Superior temporal gyrus (tissue), 1 donor: ENCODE measurements around the gene MED27.

Experiments used
- DNase-seq: peaks from one replicate; pipeline ENCODE4 v3.0.0-alpha.2; 2016; ENCODE audit errors: extremely low spot score

Gene MED27

GRCh38 chr9:131876486-131876885 lies 203.2 kb downstream of the MED27 start:
- DNase-seq: no peak

DNA sequence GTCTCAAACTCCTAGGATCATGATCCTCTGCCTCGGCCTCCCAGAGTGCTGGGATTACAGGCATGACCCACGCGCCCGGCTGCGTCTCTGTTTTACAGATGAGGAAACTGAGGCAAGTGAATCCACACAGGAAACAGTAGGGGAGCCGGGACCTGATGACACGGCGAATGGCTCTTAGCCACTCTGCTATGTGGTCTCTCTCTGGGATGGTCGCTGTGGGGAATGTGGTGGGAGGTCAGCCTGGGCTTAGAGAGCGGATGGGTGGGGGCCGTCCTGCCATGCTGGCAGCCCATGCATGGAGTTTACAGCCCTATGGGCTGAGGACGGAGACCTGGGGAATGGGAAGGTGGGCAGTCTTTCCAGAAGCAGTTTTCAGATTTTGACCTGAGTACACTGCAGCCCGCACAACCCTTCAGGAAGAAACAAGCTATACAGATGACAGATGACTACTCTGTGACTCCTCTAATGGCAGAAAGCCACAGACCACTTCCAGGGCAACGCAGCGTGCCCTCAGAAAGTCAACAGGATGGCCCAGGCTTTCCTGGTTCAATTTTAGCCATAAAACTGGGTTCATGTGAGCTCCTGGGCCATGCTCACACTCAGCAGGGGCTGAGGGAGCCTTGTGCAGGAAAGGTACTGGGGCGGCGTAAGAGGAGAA lies 203.7 kb downstream of the MED27 start:
- DNase-seq: no peak

- DNase-seq: no peak
Observed at GRCh38 chr9:131874916-131875670, 204.6 kb downstream of the MED27 start.

DNA sequence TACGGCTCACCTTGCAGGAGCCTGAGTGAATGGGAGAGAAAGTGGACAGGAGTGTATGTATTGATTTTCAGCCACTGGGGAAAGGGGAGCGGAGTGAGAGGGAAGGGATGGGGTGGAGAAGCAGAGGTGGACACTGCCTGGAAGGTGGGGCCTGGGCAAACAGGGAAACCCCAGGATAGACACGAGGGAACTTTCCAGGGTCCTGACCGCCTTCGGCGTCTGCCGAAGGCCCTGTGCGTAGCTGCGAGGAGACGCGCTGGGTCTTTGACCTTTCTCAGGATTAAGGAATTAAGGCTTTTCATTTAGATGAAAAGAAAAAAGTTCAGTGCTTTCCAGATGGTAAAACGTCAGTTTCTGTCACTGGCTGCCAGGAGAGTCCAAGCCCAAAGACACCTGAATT lies 205.2 kb downstream of the MED27 start:
- DNase-seq: no peak

DNA sequence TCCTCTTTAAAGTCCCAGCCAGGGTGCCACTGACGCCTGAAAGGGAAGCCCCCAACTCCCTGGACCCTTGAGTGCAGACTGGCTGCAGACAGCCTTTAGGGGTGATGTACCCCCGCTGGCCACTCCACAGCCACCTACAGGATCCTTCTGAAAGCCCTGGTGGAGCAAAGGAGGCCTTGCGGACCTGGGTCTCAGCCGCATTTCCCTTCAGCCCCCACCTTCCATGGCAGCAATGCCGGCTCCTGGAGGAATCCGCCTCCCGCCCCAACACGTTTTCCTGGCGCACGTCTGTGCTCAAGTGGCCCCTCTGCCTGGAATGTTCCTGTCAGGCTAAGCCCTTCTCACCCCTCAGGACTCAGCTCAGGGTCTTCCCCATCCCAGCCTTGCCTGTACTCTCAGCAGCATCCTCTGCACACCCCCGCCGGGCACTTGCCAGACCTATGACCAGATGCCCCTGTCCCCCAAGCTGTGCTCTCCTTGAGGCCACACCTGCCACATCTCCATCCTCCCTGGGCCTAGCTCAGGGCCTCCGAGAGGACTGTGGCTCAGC lies 205.7 kb downstream of the MED27 start:
- DNase-seq: no peak

DNA sequence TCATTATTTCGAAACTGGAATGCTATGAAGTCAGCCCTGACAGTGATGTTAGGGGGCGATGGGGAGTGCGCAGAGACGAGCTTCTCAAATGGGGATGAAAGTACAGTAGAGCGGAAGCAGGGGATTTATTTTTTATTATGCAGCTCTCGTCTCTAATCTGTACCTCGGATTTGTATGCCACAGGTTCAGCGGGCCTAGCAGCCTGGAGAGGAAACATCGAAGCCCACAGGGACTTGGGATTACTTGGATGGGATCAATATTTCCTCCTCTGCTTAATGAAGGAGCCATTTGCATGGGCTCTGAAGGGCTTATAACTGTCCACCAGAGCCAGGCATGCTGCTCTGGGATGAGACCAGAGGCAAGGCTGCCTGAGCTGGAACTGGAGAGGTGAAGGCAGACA lies 206.3 kb downstream of the MED27 start:
- DNase-seq: no peak

DNA sequence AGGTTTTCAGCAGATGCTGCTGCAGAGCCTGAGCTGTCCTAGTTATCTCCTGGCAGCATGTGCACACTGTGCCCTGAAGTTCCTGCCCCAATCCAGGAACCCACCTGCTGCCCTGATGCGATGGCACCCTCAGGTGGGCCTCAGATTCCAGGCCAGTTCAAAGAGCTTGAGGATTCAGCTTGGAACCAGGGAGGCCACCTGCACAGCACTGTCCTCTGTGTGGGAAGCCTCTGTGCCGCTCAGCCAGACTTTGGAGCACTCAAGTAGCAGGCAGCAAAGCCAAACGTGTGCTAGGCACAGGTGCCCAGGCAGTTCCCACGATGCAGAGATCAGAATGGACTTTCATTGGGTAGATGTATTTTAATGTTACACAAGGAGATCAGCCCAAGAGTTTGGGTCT lies 207.0 kb downstream of the MED27 start:
- no peak for DNase-seq

- no peak for DNase-seq
Observed at GRCh38 chr9:131872006-131872405, 207.7 kb downstream of the MED27 start.

DNA sequence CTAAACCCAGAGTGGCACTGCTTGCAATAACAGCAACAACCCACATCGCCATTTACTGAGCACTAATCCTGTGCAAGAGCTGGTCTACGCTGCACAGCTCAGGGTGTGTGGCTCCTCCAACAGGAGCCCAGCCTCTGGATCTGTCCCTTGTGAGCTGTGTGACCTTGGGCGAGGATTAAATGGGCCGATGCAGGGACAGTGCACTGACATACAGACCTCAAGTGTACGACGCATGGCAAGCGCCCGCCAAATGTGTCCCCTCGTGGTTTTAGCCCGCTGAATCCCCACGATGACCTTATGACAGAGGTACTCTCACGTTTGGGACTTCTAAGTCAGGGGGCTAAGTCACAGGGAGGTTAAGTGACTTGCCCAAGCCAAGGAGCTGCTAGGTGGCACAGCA lies 209.5 kb downstream of the MED27 start:
- DNase-seq: no peak

- DNase-seq: no peak
Observed at GRCh38 chr9:131869348-131869747, 210.3 kb downstream of the MED27 start.

- no peak for DNase-seq
Observed at GRCh38 chr9:131868766-131869165, 210.9 kb downstream of the MED27 start.

DNA sequence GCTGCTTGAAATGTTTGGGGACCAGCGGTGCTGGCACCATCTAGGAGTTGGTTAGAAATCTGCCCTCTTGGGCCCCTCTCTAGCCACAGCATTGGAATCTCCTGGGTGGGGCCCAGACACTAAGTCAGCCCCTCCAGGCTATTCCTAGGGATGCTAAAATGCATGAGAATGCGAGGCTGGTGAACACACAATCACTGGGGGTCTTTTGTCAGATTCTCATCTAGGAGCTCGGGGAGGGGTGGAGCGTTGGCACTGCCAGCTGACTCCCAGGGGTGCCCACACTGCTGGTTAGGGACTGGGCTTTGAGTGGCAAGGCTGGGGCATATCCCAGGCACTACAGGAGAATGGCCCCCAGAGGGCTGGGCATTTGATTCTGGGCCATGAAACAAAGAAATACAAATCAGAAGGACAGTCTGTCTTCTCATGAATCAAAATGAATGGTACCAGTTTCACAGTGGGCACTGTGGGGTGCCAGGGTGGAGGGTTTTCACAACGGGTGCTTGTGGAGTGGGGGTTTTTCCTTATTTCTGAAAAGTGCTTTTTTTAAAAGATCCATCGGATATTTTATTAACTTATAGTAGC lies 212.0 kb downstream of the MED27 start:
- DNase-seq: no peak

GRCh38 chr9:131865446-131866195 lies 214.0 kb downstream of the MED27 start:
- no peak for DNase-seq

- no peak for DNase-seq
Observed at GRCh38 chr9:131864531-131864930, 215.1 kb downstream of the MED27 start.

- DNase-seq: no peak
Observed at GRCh38 chr9:131863306-131863896, 216.3 kb downstream of the MED27 start.

DNA sequence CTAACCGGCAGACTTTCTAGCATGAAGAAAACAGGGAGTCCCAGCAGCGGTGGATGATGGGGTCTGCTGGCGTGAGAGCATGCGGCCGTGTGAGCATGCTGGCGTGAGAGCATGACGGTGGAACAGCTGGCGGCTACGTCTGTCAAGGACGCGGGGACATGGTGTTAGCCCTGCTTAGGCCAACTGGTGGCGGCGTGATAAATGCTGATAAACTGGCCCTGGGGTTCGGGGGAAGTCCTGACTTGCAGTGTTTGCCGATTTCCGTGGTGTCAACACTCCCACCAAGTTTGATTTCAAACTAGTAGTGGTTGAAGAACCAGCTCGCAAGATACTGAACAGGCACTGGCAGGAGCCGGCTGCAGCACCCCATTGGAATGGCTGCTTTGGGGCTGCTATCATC lies 217.4 kb downstream of the MED27 start:
- no peak for DNase-seq

DNA sequence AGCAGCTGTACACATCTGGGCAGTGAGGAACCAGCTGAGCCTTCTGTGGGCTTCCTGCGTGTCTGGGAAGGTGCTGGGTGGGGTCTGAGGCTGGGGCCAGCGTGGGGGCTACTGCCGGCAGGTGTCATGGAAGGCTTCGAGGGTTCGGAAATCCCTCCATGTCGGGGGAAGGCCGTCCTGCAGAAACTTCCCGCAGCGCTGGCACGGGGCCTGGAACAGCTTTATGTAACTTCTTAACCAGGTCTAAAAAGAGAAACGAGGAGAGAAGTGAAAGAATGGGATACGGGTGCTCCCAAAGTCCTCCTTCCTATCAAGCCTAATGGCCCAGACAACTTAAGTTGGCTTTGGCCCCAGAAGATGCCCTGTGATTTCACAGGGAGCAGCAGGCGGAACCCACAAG lies 219.2 kb downstream of the MED27 start:
- DNase-seq: no peak

- no peak for DNase-seq
Observed at GRCh38 chr9:131858147-131858546, 221.5 kb downstream of the MED27 start.

DNA sequence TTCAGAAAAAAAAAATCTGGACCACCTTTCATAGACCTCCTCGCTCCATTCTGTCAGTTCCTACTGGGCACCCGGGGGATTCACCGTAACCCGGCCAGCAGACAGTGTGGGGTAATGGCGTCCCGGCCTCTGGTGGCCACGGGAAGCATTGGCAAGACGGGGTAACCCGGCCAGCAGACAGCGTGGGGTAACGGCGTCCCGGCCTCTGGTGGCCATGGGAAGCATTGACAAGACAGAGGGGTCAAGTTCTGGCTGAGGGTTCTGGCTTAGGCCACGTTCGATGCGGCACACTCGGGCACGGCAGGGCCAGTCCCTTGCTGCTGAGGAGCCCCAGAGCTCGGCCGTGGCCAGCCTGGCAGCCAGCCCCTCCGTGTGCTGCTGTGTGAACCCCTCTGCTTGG lies 223.6 kb downstream of the MED27 start:
- no peak for DNase-seq

- peak; percentile 33 for DNase-seq
Observed at GRCh38 chr9:131854896-131855613, 224.6 kb downstream of the MED27 start.

DNA sequence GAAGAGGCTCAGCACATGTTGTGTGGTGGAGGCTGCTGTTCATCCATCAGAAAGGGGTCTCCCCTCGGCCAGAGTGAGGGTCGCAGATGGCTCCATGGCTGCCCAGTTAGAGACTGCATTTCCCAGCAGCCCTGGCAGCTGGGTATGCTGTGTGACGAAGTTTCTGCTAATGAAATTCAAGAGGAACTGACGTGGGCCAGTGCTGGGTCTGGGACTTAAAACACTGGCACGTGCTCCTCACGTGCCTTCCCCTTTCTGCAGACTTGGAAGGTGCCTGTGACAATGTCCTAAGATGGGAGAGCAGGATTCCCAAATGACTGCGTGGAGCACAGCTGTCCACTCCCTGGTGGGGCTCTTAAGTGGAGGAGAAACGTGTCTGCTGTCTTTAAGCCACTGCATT lies 225.3 kb downstream of the MED27 start:
- DNase-seq: peak; percentile 47
